RPMI8226 (cell line): Measurements from ENCODE around the gene MEF2A.

Source experiments
- DNase-seq: peaks from one replicate; pipeline ENCODE4 v3.0.0-alpha.2; 2015

The MEF2A gene

DNA sequence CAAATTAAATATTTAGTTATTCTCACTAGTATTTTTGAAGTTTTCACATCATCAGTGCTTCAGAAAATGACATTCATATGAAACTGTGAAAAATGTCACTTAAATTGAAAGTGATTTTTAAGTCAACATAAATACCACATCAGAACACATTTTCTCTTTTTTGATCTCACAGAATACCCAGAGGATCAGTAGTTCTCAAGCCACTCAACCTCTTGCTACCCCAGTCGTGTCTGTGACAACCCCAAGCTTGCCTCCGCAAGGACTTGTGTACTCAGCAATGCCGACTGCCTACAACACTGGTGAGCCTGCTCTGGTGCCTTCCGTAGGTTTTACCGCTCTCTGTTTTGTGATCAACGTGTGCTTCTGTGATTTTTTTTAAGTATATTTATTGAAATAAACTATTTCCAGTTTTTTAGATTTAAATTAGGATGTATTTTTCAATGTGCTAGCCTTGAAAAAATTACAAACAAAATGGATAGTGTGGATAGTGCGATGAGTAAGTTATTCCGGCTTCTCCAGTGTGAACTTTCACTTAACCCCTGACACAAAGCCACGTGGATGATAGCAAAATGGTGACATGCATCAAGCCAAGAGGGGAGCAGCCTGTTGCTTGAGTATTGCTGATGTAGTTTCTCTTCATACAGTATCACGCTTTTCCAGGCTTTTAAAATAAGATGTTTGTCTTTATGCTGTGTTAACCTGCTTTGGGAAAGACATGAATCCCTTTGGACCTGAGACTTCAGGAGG lies 140.9 kb downstream of the MEF2A start:
- no peak for DNase-seq

DNA sequence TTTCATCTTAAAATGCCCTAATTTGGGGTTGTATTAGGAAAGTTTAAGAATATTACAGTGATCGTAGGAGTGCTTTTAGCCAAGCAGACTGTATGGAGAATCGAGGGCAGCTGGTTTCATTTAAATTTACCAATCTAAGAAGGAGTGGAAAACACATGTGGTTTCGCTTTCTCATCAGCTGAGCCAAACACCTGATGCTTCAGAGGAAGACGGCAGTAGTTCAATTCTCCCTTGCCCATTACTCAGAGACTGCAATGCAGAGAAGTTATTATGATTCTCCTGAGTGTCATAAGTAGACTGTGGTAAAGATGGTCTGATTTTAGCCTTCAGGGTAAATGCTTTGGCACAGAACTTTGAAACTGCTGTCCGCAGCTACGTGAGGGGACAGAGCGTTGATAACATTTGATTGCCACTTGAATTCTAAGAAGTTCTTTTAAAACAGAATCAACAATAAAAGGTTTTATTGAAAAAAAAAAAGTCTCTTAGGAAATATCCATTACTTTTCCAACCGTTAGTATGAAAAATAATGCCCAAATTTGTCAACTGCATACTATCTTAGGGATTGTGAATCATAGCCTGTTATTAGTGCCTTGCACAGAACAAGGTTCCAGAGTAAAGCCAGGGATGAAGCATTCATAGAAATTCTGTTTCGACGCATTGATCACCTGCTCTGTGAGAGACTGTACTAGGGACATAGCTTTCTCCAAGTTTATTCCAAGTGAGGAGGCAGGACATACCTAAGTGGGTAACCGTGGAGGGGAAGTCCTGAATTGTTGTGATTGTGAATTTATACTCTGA lies 141.9 kb downstream of the MEF2A start:
- DNase-seq: no peak

DNA sequence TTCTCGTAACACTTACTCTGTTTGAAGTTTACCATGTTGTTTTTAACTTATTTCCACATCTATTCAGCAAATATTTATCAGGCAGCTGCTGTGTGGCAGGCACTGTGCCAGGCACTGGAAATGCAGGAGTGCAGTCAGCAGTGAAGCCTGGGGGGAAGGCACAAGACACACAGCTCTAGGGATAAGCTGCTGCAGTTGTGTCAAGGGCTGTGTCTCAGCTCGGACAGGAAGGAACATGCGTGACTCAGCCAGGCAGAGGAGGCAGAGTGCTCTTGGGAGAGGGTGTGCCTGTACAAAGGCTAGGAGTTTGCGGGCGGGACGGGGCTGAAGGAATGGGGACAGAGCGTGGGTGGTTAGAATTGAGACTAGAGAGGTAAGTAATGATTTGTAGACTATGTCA lies 142.8 kb downstream of the MEF2A start:
- no peak for DNase-seq

DNA sequence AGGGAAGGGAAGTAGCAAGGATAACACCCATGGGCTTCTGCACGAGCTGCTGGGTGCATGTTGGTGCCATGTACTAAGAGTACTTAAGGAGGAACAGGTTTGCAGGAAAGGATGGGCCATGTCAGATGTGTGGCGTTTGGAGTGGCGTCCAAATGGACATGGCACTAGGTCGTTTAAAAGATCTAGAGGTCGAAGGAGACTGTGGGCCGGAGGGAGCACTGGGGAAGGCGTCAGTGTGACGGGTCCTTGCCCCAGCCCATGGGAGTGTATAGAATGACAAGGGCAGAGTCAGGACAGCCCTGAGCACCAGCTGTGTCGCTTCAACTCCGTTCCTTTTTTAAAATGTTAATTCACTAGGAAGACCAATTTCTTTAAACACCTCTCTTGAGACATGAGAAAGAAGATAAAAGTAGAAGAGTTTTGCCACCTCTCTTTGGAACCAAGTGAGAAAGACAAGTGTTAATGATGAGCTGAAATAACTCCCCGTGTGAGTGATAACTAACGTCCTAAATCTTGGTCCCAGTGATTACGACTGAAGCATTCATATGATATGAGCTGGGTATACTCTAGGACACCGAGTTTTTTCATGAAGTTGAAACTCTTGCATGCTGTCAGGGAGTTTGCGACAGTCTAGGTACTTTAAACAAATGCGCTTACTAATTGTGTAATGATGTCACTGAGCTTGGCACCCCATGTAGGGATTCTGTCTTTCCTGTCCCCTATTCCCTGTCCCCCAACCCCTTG lies 143.6 kb downstream of the MEF2A start:
- no peak for DNase-seq

DNA sequence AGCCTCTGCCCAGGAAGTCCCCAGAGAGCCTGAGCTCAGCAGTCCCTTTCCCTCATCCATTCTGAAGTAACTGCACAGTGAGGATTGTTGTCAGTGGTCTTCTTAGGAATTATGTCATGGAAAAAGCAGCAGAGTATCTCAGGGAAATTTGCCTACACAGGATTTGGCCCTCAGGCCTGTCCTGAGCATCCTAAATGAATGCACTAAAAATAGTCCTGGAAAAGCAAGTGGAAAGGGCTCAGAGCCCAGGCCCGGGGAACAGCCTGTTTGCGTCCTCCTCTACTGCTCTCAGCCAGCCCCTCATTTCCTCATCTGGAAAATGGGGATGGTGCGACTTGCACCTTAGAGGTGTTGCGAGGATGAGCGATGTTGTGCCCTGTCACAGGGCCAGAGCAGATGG lies 145.8 kb downstream of the MEF2A start:
- no peak for DNase-seq

DNA sequence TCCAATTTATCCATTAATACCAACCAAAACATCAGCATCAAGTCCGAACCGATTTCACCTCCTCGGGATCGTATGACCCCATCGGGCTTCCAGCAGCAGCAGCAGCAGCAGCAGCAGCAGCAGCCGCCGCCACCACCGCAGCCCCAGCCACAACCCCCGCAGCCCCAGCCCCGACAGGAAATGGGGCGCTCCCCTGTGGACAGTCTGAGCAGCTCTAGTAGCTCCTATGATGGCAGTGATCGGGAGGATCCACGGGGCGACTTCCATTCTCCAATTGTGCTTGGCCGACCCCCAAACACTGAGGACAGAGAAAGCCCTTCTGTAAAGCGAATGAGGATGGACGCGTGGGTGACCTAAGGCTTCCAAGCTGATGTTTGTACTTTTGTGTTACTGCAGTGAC lies 146.6 kb downstream of the MEF2A start:
- DNase-seq: no peak

DNA sequence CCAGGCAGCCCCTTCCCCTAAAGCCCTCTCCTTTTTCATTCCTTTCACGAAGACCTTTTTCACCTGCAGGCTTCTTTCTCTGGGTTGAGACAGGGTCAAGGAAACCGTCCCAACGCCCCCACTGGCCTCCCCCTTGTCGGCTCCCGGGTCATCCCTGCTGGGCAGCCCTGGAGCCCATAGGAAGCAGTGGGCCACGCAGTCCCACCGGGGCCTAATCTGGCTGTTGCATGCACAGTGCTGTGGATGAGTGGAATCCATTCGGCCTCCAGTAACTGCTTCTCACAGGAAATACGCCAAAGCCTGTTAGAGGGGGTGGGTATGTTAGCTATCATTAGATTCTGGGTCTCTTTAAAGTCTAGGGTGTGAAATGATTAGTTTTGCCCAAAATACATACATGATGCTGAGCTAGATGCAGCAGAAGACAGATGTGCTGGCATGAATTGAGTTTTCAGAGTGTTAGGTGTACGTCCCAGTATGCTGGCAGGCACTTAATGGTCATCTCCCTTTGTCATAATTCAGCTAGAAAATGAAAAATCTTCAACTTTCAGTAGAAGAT lies 150.8 kb downstream of the MEF2A start:
- DNase-seq: no peak

DNA sequence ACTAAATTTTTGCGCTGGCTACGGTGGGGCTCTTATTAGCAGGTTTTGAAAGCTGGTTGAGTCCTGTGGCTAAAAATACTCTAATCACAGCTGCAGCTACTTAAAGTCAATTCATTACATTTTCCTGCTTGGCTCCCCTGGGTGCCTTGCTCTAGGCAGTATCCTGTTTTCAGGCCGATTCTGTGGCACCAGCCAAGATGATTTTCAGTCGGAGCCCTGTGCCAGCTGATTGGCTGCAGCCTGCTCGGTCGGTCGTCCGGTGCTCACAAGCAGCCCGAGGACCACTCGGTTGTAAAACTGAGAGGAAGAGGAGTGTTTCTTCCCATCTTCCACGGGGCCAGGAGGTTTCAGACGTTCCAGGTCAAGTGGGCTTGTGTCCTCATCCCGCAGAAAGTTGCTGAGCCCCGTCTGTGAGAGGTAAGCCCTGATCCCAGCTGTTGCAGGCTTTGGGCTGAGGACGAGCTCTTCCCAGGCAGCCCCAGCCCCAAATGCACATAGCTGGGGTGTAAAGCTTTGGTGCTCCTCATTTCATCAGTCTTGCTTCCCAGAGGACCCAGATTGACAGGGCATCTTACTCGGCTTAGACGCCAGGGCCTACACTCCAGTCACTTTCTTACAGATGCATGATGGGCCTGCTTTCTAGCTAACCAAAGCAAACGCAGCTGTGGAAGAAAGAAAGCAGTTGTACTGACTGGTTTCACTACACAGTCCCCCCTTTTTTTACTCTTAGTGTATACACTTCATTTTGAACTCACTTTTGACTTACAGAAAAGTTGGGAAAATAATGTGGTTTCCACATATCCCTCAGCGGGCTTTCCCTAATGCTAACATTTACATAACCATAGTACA lies 151.6 kb downstream of the MEF2A start:
- DNase-seq: no peak

DNA sequence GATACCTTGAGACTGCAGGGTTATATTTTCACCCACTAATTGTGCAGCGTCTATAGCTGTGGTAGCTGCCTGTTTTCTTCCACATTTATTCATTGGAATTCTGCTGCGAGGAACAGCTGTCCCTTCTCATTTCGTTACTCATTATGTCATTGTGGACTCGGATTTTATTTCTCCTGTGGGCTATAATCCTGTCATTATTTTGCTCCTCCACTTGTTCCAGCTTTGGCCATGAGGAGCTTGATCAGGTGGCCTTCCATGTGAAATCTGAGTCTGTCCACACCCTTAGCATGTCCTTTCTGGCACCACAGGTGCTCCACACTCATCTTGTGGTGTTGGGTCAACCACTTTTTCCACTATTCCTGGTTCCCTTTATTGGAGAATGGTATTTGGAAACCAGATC lies 152.6 kb downstream of the MEF2A start:
- no peak for DNase-seq

DNA sequence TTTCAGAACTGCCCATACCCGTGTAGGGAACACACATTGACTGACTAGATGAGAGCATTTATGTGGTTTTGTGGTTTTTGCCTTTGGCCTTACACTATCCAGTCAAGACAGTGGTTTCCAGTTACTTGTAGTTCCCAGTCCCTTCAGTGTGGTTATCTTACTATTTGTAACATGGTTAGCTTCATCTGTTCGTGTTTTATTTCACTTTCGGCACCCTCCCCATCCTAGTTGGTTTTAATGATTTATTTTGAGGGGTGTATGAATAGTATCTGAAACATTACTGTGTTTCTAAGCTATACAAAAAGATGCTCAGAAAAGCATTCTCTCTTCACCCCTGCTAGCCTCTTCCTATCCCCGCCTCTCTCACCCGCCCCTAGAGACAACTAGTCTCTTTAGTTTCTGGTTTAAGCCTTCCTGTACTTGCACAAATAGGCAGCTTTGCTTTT lies 153.3 kb downstream of the MEF2A start:
- DNase-seq: no peak

DNA sequence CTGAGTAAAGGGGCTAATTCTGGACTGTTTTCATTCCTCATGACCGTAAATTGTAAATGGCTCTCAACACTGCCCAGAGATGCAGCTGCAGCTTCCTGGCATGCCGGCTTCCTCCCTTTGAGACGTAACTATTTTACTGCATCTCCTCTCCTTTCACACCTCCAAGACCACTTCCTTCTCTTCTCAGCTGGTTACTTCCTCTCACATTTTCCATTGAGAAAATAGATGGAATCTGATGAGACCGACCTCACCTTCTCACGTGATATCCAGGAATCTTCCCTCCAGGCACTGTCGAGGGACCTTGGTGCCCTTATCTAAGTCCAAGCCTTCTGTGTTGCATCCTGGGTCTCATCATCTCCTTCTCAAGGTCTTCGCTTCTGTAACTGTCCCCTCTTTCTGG lies 154.7 kb downstream of the MEF2A start:
- no peak for DNase-seq

DNA sequence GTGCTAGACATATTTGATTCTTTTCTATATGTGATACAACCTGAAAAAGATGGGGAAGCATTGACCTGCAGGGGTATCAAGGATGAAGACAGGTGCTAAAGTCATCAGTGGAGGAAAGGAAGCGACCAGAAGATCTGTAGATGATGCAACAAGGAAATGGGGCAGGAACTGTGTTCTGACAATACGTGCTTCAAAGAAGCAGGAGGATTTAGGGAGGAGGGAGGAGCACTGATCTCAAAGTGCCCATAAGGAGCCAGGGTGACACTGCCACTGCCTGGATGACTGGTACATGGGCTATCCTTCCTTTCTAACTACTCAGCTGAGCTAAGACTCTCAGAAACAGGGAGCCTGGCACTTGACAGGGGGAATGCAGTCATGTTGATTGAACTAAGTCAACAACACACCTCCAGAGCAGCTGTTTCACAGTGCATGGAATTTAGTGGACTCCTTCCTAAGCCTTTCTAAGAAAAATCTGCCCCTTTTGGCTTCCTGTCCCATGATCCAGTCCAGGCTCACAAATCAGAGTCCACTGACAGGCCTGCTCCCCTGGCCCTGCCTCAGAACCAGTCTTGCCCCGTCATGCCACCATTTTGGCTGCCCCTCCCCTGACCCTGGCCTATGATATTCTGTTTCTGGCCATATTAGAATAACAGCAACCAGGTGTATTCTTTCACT lies 155.5 kb downstream of the MEF2A start:
- no peak for DNase-seq

DNA sequence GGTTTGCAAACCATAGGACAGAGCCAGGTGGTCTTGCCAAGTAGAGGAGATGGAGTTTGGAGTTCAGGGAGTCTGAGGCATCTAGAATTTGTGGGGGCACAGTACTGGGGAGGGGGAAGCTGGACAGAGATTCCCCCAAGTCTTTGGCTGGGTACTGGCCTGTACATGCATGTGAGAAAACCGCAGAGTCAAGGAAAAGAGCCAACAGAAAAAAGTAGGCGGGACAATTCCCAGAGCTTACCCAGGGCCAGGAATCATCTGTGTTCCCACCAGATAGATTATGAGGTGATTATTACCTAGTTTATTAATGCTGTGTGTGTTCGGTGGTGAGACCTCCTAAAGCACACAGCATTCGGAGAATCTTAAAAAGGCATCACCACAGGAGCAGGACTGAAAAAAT lies 156.1 kb downstream of the MEF2A start:
- DNase-seq: no peak

DNA sequence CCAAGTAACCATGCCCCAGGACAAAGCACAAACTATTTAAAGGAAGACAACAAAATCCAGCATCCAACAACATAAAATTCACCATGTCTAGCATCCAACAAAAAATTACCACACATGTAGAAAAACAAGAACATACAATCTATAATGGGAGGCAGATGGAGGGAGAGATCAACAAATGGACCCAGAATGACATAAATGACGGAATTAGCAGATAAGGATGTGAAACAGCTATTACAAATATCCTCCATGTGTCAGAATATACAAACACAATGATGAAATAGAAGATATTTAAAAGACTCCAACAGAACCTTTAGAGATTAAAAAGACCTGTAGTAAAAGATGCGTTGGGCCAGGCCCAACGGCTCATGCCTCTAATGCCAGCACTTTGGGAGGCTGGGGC lies 156.6 kb downstream of the MEF2A start:
- no peak for DNase-seq

DNA sequence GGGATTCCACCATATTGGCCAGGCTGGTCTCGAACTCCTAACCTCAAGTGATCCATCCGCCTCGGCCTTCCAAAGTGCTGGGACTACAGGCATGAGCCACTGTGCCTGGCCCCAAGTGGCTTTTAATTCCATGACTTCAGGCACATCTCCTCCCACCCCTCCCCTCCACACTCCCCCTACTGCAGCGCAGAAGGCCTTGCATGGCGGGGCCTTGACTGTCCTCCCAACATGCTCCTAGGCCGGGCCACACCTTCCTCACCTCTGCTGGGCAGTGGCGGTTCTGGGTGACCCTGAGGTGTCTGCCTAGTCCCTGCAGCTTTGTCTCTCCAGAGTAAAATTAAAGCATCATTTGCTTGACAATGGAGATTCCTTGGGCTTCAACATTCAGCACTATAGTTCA lies 160.5 kb downstream of the MEF2A start:
- no peak for DNase-seq

DNA sequence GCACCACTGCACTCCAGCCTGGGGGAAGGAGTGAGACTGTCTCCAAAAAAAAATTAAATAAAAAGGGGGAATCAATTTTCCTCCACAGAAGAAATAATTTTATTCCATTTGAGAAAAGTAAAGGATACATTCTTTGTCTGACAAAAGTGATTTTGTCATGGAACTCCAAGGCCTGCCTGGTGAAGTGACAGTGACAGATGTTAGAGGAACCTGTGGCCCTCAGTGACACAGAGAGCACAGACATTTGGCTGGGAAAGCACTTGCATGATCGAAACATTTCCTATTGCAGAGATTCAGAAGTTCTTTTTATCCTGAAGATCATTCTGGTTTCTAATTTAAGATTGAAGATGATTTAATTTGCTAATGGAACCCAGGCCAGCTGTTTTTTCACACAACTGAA lies 161.5 kb downstream of the MEF2A start:
- DNase-seq: no peak

DNA sequence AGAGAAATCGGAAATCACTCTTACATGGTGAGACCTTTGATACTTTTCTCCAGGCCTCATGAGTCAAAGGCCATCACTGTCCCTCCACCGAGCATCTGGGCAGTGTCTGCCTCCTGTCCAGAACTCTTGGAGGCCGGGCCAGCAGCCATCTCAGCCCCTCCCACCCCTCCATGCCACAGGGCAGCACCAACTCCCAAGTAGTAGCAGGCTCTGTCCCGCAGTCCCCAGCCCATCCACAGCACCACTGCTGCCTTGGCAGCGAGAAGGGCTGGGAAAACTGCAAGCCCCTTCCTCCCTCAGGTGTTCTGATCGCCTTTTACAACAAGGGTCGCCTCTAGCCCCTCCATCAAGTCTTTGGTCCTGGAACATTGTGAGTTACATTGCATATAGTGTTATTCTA lies 161.9 kb downstream of the MEF2A start:
- no peak for DNase-seq

DNA sequence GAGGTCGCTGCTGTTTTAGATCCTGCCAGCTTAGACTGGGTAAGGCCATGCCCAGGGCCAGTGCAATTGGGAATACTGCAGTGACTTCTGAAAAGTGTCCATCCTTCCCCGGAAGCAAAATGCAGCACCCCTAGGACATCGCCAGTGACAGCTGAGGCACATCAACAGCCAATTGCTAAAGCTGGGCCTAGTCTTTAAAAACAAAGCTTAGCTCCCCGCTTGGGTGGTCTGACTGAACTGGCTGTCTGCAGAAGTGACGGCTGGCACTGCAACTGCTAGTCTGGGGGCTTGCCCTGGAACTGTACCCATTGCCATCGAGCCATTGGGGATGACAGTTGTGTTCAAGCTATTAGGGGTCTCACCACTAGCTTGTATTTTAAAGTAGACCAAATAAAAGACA lies 163.1 kb downstream of the MEF2A start:
- DNase-seq: no peak

DNA sequence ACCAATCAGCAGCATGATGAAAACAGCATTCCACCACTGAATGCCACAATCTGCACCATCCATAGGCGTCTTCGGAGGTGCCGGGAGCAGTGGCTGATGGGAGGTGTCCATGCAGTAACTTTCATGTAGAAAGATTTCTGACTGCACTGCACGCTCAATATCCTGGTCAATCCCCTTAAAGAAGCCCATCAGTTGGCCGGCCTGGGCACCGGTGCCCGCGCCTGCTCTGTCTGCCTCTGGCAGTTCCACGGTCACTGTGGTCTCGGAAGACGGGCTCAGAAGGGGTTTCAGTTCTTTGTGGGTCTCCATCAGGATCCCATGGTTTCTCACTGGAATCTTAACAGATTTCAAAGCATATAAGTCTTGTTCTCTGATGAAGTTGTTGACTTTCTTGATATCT lies 163.5 kb downstream of the MEF2A start:
- DNase-seq: no peak

DNA sequence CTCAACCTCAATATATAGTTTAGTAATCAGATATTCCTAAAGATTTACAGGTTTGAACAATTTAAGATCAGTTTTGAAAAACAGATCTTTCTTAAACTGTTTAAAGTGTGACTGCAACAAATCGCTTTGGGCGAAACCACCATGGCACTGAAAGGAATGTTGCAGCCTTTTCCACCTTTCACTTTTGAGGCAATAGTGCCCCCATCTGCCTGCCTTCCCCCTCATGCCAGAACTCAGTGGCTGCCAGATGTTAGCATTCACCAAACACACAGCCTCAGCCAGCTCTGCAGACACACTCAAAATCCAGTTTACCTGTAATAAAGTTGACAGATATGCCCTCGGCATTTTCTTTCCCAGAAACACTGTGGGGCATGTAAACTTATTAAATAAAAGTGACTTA lies 164.1 kb downstream of the MEF2A start:
- DNase-seq: peak; percentile 13

DNA sequence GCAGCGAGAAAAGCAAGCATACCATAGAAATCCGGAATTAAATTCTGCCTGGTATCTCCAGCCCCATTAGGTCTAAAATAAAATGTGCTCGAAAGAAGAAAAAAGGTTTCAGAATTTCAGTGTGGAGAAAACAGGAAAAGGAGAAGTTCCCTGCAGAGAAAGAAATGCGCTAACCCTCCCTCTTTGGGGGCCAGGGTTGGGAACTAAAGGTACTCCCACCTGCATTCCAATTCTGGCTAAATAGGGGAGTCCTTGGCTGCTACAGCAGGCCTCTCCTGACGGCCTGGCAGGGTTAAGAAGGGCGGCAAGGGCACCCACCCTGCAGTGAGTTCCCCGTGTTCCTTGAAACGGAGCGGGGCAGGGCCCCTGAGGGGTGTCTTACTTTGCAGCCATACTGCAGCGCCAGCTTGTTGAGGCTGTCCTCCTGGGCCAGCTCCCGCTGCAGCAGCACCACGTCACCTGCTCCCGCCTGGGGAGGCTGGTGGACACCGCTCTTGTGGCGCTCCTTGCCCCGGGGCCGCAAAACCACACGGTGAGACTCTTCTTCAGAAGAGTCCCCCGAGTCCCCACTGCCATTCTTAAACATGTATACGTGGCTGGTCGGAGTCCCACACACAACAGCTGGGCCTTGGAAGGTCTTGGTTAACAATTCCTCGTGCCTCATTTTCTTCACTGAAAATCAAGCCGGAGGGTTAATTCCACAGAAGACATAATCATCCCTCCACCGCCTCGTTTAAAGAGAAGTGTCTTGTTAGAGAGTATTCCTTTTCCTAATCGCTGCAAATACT lies 165.7 kb downstream of the MEF2A start:
- no peak for DNase-seq
